HepG2 (cell line): Measurements from ENCODE around the gene CYP17A1. TPM values are rescaled to one million over a fixed set of nuclear protein-coding genes. Genes with fewer than 3 reads are reported as not detected.

Source experiments
- ATAC-seq: fragments of 200-7000 bp; cut with Tn5 transposase; 3 replicates; pipeline ENCODE4 v1.9.1; 2020; ENCODE audit warnings: mild to moderate bottlenecking, moderate library complexity
- Bru-seq: library from RNA; stranded (reverse); fragments of 400-500 nt; gene quantifications from one replicate; lab custom pipeline; 2021; lab: Mats Ljungman, UMichigan
- BruChase-seq, 2 experiments: library from RNA; stranded (reverse); fragments of 400-500 nt; gene quantifications; one replicate each; lab custom pipeline; 2021; lab: Mats Ljungman, UMichigan
- BruUV-seq: library from RNA; stranded (reverse); fragments of 400-500 nt; replicated peaks from 2 replicates; lab custom pipeline; 2021; lab: Mats Ljungman, UMichigan
- CTCF ChIA-PET: fragments of 300-600 bp; formaldehyde crosslinking; extraction: SDS; loops from one replicate; lab custom pipeline; 2021; ENCODE audit warnings: low total read pairs, inconsistent platforms, low intra/inter-chr PET ratio; lab: Yijun Ruan, JAX
- POLR2A ChIA-PET: fragments of 350-600 bp; sonication (Branson Sonifier 250); formaldehyde crosslinking; loops from one replicate; lab custom pipeline; 2020; ENCODE audit warnings: antibody characterized with exemption, inconsistent platforms; lab: Yijun Ruan, JAX
- DNase-seq: peaks from one replicate; pipeline ENCODE4 v3.0.0-alpha.2; 2015; ENCODE audit warnings: low spot score
- FAIRE-seq: peaks from 3 replicates; lab custom pipeline; 2011; peaks lifted over from hg19 to GRCh38; lab: Jason Lieb, UNC
- H2AFZ ChIP-seq: one replicate; pipeline ENCODE4 v1.6.1; 2011; ENCODE audit warnings: low read length, inconsistent platforms
- H3K27ac ChIP-seq: fragments of 300-600 bp; 3 replicates; pipeline ENCODE4 v1.8.0; 2011; ENCODE audit warnings: mixed run types, mild to moderate bottlenecking, mixed read lengths, low read length, inconsistent platforms; ENCODE audit not compliant: insufficient read depth; ENCODE audit errors: extremely low read length
- H3K27me3 ChIP-seq, 2 experiments: fragments of 200-600 bp in 1 of 2; 2 replicates in 1 of 2; 3 replicates in 1 of 2; pipeline versions ENCODE4 v1.6.0 to v1.8.0; 2011; ENCODE audit warnings: low read length in 2 of 2, mild to moderate bottlenecking in 2 of 2, moderate library complexity in 2 of 2, inconsistent platforms in 1 of 2; ENCODE audit not compliant: insufficient read depth in 2 of 2, control insufficient read depth in 1 of 2
- H3K36me3 ChIP-seq, 2 experiments: fragments of 200-600 bp in 1 of 2; replicated peaks in 1 of 2; 2 replicates in 1 of 2; 3 replicates in 1 of 2; pipeline versions ENCODE4 v1.5.1 to v1.8.0; 2011; ENCODE audit warnings: low read length in 2 of 2, inconsistent platforms in 1 of 2; ENCODE audit not compliant: insufficient read depth in 2 of 2, control insufficient read depth in 1 of 2
- H3K4me1 ChIP-seq: 2 replicates; pipeline ENCODE4 v1.5.1; 2012; ENCODE audit warnings: low read length, inconsistent platforms; ENCODE audit not compliant: insufficient read depth
- H3K4me2 ChIP-seq: 2 replicates; pipeline ENCODE4 v1.6.0; 2011; ENCODE audit warnings: low read depth, low read length, inconsistent platforms
- H3K4me3 ChIP-seq, 3 experiments: fragments of 200-600 bp in 1 of 3; sonication (generic), shearing (Covaris generic) in 1 of 3; replicated peaks in 1 of 3; 2 replicates each; pipeline ENCODE4 v1.5.1; 2011 to 2016; ENCODE audit warnings: low read length in 3 of 3, inconsistent platforms in 2 of 3, low read depth in 2 of 3, mild to moderate bottlenecking in 2 of 3, control low read depth in 1 of 3, mixed read lengths in 1 of 3; ENCODE audit not compliant: insufficient read depth in 1 of 3
- H3K79me2 ChIP-seq: one replicate; pipeline ENCODE4 v1.6.1; 2011; ENCODE audit warnings: low read length, inconsistent platforms; ENCODE audit not compliant: insufficient read depth
- H3K9ac ChIP-seq: 2 replicates; pipeline ENCODE4 v1.6.0; 2011; ENCODE audit warnings: mild to moderate bottlenecking, low read depth, low read length, inconsistent platforms; ENCODE audit not compliant: insufficient read depth
- H3K9me3 ChIP-seq: 2 replicates; pipeline ENCODE4 v1.5.1; 2012; ENCODE audit warnings: mild to moderate bottlenecking, low read length
- H4K20me1 ChIP-seq: 2 replicates; pipeline ENCODE4 v1.6.0; 2011; ENCODE audit warnings: inconsistent platforms, mild to moderate bottlenecking, low read length, moderate library complexity; ENCODE audit not compliant: insufficient read depth
- ZFP62 ChIP-seq: sonication (generic); formaldehyde crosslinking; IDR thresholded peaks from 2 replicates; pipeline ENCODE4 v1.4.0; 2020; ENCODE audit warnings: missing genetic modification reagents
- WGBS: methylation state at CpG from one replicate; pipeline ENCODE4 v1.1.6; 2017; ENCODE audit warnings: low lambda C conversion rate; 5-methylcytosine and 5-hydroxymethylcytosine counted together
- in situ Hi-C: cut with HindIII; loops from 2 replicates; pipeline ENCODE4 v1.10.0; 2017; ENCODE audit warnings: low pct_unique_long_range_greater_than_20kb; ENCODE audit not compliant: extremely low pct_ligation_motif_present
- intact Hi-C: fragments of 100-400 bp; cut with micrococcal nuclease; formaldehyde crosslinking; loops from one replicate; pipeline ENCODE4 v1.10.0; 2022; ENCODE audit not compliant: unreplicated experiment
- long read RNA-seq, 2 experiments: library from RNA in 1 of 2; library from polyadenylated mRNA in 1 of 2; stranded (forward) in 1 of 2; unstranded in 1 of 2; transcript quantifications; one replicate each; pipeline ENCODE4 v2.0.0, GENCODE V29; 2019 to 2022
- polyA minus RNA-seq, 3 experiments: library from RNA; depleted of rRNA, polyadenylated mRNA; stranded (reverse); fragments of >200 nt; gene quantifications; 2 replicates each; pipeline ENCODE4 v1.2.3, GENCODE V29; 2011; ENCODE audit warnings: low replicate concordance in 1 of 3
- polyA plus RNA-seq, 8 experiments: library from polyadenylated mRNA; depleted of rRNA in 3 of 8; stranded (reverse) in 7 of 8; unstranded in 1 of 8; fragments of >200 nt; fragmentation: Illumina TruSeq in 4 of 8; extraction: Trizol in 4 of 8; gene quantifications; 2 replicates each; pipeline versions ENCODE4 v1.2.1 to v1.2.3, GENCODE V29; 2011 to 2016; ENCODE audit warnings: low read depth in 4 of 8, missing spikeins in 1 of 8, mixed read lengths in 1 of 8; ENCODE audit not compliant: insufficient read depth in 1 of 8
- total RNA-seq, 5 experiments: library from RNA; depleted of rRNA; stranded (reverse); fragments of >200 nt; fragmentation: Illumina TruSeq; extraction: Trizol; gene quantifications; 2 replicates each; pipeline ENCODE4 v1.2.3, GENCODE V29; 2016; ENCODE audit warnings: low read depth in 1 of 5

The CYP17A1 gene, protein sequence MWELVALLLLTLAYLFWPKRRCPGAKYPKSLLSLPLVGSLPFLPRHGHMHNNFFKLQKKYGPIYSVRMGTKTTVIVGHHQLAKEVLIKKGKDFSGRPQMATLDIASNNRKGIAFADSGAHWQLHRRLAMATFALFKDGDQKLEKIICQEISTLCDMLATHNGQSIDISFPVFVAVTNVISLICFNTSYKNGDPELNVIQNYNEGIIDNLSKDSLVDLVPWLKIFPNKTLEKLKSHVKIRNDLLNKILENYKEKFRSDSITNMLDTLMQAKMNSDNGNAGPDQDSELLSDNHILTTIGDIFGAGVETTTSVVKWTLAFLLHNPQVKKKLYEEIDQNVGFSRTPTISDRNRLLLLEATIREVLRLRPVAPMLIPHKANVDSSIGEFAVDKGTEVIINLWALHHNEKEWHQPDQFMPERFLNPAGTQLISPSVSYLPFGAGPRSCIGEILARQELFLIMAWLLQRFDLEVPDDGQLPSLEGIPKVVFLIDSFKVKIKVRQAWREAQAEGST
- 0.13 and 0.14 TPM in 2 replicates for total RNA-seq (2016; rRNA removed; fragmentation: Illumina TruSeq; extraction: Trizol)
- 0.18 TPM in 1 of 2 replicates, not detected in the other for total RNA-seq (2016; cell fraction: cytosol; rRNA removed; fragmentation: Illumina TruSeq; extraction: Trizol; ENCODE audit: low read depth)
- 0.15 TPM in 1 of 2 replicates, not detected in the other for total RNA-seq (2016; cell fraction: insoluble cytoplasmic fraction; rRNA removed; fragmentation: Illumina TruSeq; extraction: Trizol)
- total RNA-seq (2016; cell fraction: membrane; rRNA removed; fragmentation: Illumina TruSeq; extraction: Trizol) = 0.14 TPM in 1 of 2 replicates, not detected in the other
- total RNA-seq (2016; cell fraction: nucleus; rRNA removed; fragmentation: Illumina TruSeq; extraction: Trizol) = not detected in 2 replicates
- 1.1 and 3.5 TPM in 2 replicates for polyA plus RNA-seq (2011; rRNA removed)
- 0.87 and 3.2 TPM in 2 replicates for polyA plus RNA-seq (2011; cell fraction: cytosol; rRNA removed)
- polyA plus RNA-seq (2011; cell fraction: nucleus; rRNA removed) = 0.51 and 2.0 TPM in 2 replicates
- polyA plus RNA-seq (2012) = 8.8 and 14.0 TPM in 2 replicates
- polyA plus RNA-seq (2016; cell fraction: cytosol; fragmentation: Illumina TruSeq; extraction: Trizol; ENCODE audit: low read depth) = 0.08 and 0.10 TPM in 2 replicates
- polyA plus RNA-seq (2016; cell fraction: insoluble cytoplasmic fraction; fragmentation: Illumina TruSeq; extraction: Trizol; ENCODE audit: low read depth) = 0.16 TPM in 1 of 2 replicates, not detected in the other
- 1.4 TPM in 1 of 2 replicates, not detected in the other for polyA plus RNA-seq (2016; cell fraction: membrane; fragmentation: Illumina TruSeq; extraction: Trizol; ENCODE audit: low read depth)
- polyA plus RNA-seq (2016; cell fraction: nucleus; fragmentation: Illumina TruSeq; extraction: Trizol; ENCODE audit: insufficient read depth, low read depth) = 0.57 TPM in 1 of 2 replicates, not detected in the other
- 1.7 TPM in 1 of 2 replicates, not detected in the other for polyA minus RNA-seq (2011; rRNA and poly(A)+ RNA removed; ENCODE audit: low replicate concordance)
- 0.44 and 2.8 TPM in 2 replicates for polyA minus RNA-seq (2011; cell fraction: cytosol; rRNA and poly(A)+ RNA removed)
- polyA minus RNA-seq (2011; cell fraction: nucleus; rRNA and poly(A)+ RNA removed) = 0.39 and 1.5 TPM in 2 replicates
- Bru-seq, nascent RNA = percentile 22 among the genes with signal in this experiment
- percentile 24 among the genes with signal in this experiment for BruChase-seq, experiment 1, labeled RNA remaining after a 6-hour chase
- BruChase-seq, experiment 2, labeled RNA remaining after a 2-hour chase = percentile 26 among the genes with signal in this experiment
- long read RNA-seq, experiment 1, partial matches to known transcripts = 0 of 1 reads
- long read RNA-seq, experiment 1, other reads (novel, unspliced or antisense) = 0 of 1 reads
- long read RNA-seq, experiment 2, partial matches to known transcripts = 0 of 1 reads
- long read RNA-seq, experiment 2, other reads (novel, unspliced or antisense) = 1 of 1 reads

GRCh38 chr10:102837230-102837721 is at the start of gene CYP17A1:
Gene CYP17A1 (minus strand): TSS chr10:102837413. CDS start chr10:102837361, 52 bp downstream.
- ChIA-PET POLR2A (interaction anchor here (0.6 to 1.7 kb wide), 7 partner anchors 8 to 207 kb away, joined by 3 to 8 read pairs (median 4); partner anchors contain the start of genes BORCS7 and CNNM2), CTCF (interaction anchor here (0.9 kb wide), 1 partner anchor 233 kb away, joined by 3 read pairs; no protein-coding TSS in a partner anchor)
- no peak within 1 kb of the TSS for H2AFZ ChIP-seq
- intact Hi-C loops = no loop called here
- DNase-seq (no peak), FAIRE-seq (no peak), ATAC-seq (no peak)
- no peaks in the 10 kb centered on the region for H3K36me3 ChIP-seq
- 26% methylated on average over 3 of the region's 5 CpGs for WGBS
- in situ Hi-C loops = loop anchor here (5.0 kb wide), 1 partner anchor 80 kb away; the partner anchor contains the start of gene CNNM2
- H3K4me3 ChIP-seq = no peak within 1 kb of the TSS
- H3K9me3 ChIP-seq = peaks cover 13% of the 10 kb centered on the region; the same call in 1 of the 2 replicates
- peaks cover 25% of the 10 kb centered on the region for H3K4me1 ChIP-seq
- no peak within 1 kb of the TSS for H3K27ac ChIP-seq
- H3K4me2 ChIP-seq = no peak within 1 kb of the TSS; the same call in 1 of the 2 replicates
- no peaks in the 10 kb centered on the region for H3K79me2 ChIP-seq
- H4K20me1 ChIP-seq = no peaks in the 10 kb centered on the region
- no peak for TF ChIP-seq ZFP62
- H3K27me3 ChIP-seq = no peaks in the 10 kb centered on the region; a peak in 1 of 5 replicates
- no peak within 1 kb of the TSS for H3K9ac ChIP-seq
- BruUV-seq = no TSS peak
